Measurements from ENCODE around the gene MNS1. TPM values are rescaled to one million over a fixed set of nuclear protein-coding genes. Genes with fewer than 3 reads are reported as not detected.

The MNS1 gene
- total and polyA plus RNA-seq, 7 donors, result 0.55 to 1.9 (median 1.2) TPM

GRCh38 chr15:56394909-56395308, 70.0 kb downstream of the MNS1 start:
- DNase-seq, result no peak
- no peaks in the 10 kb centered on the region for H3K27me3 ChIP-seq
- no peaks in the 10 kb centered on the region for H3K4me1 ChIP-seq
- no peak overlapping the region for H3K4me3 ChIP-seq
- no peaks in the 10 kb centered on the region for H3K9me3 ChIP-seq
- intact Hi-C loops (cut with DNase I), result no loop called here
- TF ChIP-seq POLR2A (IDR thresholded peaks at IDR 0.05), result no peak
- no peak for TF ChIP-seq EP300 (IDR thresholded peaks at IDR 0.05)
- 89 to 94% methylated on average over 1 of the region's 1 CpG for WGBS, 2 donors
- no peaks in the 10 kb centered on the region for H3K36me3 ChIP-seq
- H3K27ac ChIP-seq, result no peak overlapping the region

GRCh38 chr15:56393277-56393676, 71.7 kb downstream of the MNS1 start:
- TF ChIP-seq POLR2A (IDR thresholded peaks at IDR 0.05), result no peak
- no peak for TF ChIP-seq EP300 (IDR thresholded peaks at IDR 0.05)
- no peak for TF ChIP-seq CTCF (IDR thresholded peaks at IDR 0.05)

GRCh38 chr15:56390739-56391267, 74.1 kb downstream of the MNS1 start:
- TF ChIP-seq POLR2A (IDR thresholded peaks at IDR 0.05) (no peak), CTCF (IDR thresholded peaks at IDR 0.05) (no peak), POLR2AphosphoS5 (IDR thresholded peaks at IDR 0.05) (no peak), EP300 (IDR thresholded peaks at IDR 0.05) (no peak)
- Histone ChIP-seq H3K27me3 (no peaks in the 10 kb centered on the region), H3K36me3 (no peaks in the 10 kb centered on the region), H3K27ac (no peak overlapping the region), H3K4me1 (no peaks in the 10 kb centered on the region), H3K4me3 (no peak overlapping the region), H3K9me3 (no peaks in the 10 kb centered on the region)
- 93% methylated on average over 2 of the region's 2 CpGs for WGBS, 2 donors
- intact Hi-C loops (cut with DNase I), result no loop called here
- no peak for DNase-seq

More at GRCh38 chr15:56393277-56393676, 71.7 kb downstream of the MNS1 start:
- H3K27ac ChIP-seq, result no peak overlapping the region
- H3K36me3 ChIP-seq, result no peaks in the 10 kb centered on the region
- no peak for DNase-seq
- intact Hi-C loops (cut with DNase I), result no loop called here
- no peaks in the 10 kb centered on the region for H3K27me3 ChIP-seq
- H3K4me1 ChIP-seq, result no peaks in the 10 kb centered on the region
- H3K4me3 ChIP-seq, result no peak overlapping the region
- H3K9me3 ChIP-seq, result no peaks in the 10 kb centered on the region
- WGBS, 2 donors, result 36 to 74% methylated on average over 1 of the region's 1 CpG

- no peaks in the 10 kb centered on the region for H3K9me3 ChIP-seq
- no peak overlapping the region for H3K27ac ChIP-seq
- intact Hi-C loops (cut with DNase I), result no loop called here
- H3K36me3 ChIP-seq, result no peaks in the 10 kb centered on the region
- WGBS, 2 donors, result 87 to 90% methylated on average over 3 of the region's 3 CpGs
- no peak for DNase-seq
- no peak for TF ChIP-seq POLR2AphosphoS5 (IDR thresholded peaks at IDR 0.05)
- no peak for TF ChIP-seq POLR2A (IDR thresholded peaks at IDR 0.05)
- TF ChIP-seq EP300 (IDR thresholded peaks at IDR 0.05), result no peak
- no peak for TF ChIP-seq CTCF (IDR thresholded peaks at IDR 0.05)
- H3K4me1 ChIP-seq, result no peaks in the 10 kb centered on the region
- no peaks in the 10 kb centered on the region for H3K27me3 ChIP-seq
- H3K4me3 ChIP-seq, result no peak overlapping the region
These were observed 79.0 kb downstream of the MNS1 start for GRCh38 chr15:56385908-56386307.

- 96 to 97% methylated on average over 3 of the region's 3 CpGs for WGBS, 2 donors
- intact Hi-C loops (cut with DNase I), result no loop called here
- H3K36me3 ChIP-seq, result no peaks in the 10 kb centered on the region
- no peak overlapping the region for H3K27ac ChIP-seq
- no peak overlapping the region for H3K4me3 ChIP-seq
- TF ChIP-seq EP300 (IDR thresholded peaks at IDR 0.05) (no peak), POLR2AphosphoS5 (IDR thresholded peaks at IDR 0.05) (no peak), POLR2A (IDR thresholded peaks at IDR 0.05) (no peak), CTCF (IDR thresholded peaks at IDR 0.05) (no peak)
- H3K4me1 ChIP-seq, result no peaks in the 10 kb centered on the region
- H3K27me3 ChIP-seq, result no peaks in the 10 kb centered on the region
- DNase-seq, result no peak
- H3K9me3 ChIP-seq, result no peaks in the 10 kb centered on the region
These were observed 81.9 kb downstream of the MNS1 start for GRCh38 chr15:56383010-56383409.

Other genes starting within 250 kb of the MNS1 start
- gene RFX7, start 221.3 kb downstream of the MNS1 start, total RNA-seq, result 1 to 10 TPM; 6.7 to 9.1 (median 7.8) TPM
- 1 to 10 TPM in 1 of 3 donors, under 1 TPM in 2; 0.60 to 3.9 (median 0.92) TPM for gene RFX7, start 221.3 kb downstream of the MNS1 start, polyA plus RNA-seq
- 10 to 100 TPM in 1 of 4 donors, 1 to 10 TPM in 3; 5.7 to 10.7 (median 7.3) TPM for gene TEX9, start 99.7 kb downstream of the MNS1 start, total RNA-seq
- 1 to 10 TPM; 3.0 to 3.5 (median 3.0) TPM for gene TEX9, start 99.7 kb downstream of the MNS1 start, polyA plus RNA-seq

Data from sigmoid colon (tissue), 7 donors.